Germinal center (tissue), 1 donor: Measurements from ENCODE around the gene TPP2.

Source experiments
- DNase-seq: peaks from one replicate; pipeline ENCODE4 v3.0.0; 2012; ENCODE audit warnings: mixed read lengths, low spot score

Gene TPP2

DNA sequence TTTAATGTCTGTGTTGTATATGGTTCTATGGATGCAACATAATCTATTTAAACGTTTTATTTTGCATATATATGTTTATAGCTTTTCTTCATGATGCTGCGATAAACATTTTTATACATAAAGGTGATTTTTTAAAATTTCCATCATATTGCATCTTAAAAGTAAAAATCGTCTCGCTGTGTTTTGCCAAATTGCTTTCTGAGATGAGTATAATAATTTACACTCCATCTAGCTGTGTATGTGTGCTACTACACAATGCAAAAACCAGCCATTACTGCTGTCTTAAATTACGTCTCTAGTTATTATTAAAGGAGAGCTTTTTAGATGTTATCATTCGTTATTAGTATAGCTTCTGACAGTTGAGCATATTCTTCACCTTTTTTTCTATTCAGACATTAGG, 60.8 kb downstream of the TPP2 start:
- no peak for DNase-seq

DNA sequence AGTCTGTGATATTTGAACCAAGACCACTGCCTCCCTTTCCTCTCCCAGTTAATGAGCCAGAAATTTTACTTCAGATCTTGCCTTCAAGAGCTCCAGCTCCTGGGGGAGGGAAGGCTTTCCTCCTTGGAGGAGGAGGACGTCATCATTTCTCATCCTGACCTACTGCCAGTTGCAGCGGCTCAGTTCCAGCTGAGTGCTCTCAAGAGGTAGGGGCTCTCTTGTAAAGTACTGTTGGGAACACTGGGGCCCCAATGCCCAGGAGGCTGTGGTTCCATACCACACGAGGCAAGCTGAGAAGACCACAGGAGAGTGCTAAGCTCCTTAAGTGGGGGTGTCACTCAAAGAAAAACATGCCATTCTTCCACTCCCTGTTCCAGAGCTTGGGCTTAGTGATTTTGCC, 61.9 kb downstream of the TPP2 start:
- DNase-seq, result no peak

GRCh38 chr13:102659168-102659713, 62.5 kb downstream of the TPP2 start:
- DNase-seq, result no peak

GRCh38 chr13:102667023-102667422, 70.2 kb downstream of the TPP2 start:
- DNase-seq, result no peak

- DNase-seq, result no peak
These were observed 71.1 kb downstream of the TPP2 start for GRCh38 chr13:102667911-102668310.

GRCh38 chr13:102670130-102670529, 73.3 kb downstream of the TPP2 start:
- no peak for DNase-seq

- no peak for DNase-seq
These were observed 78.3 kb downstream of the TPP2 start for GRCh38 chr13:102675115-102675514.

DNA sequence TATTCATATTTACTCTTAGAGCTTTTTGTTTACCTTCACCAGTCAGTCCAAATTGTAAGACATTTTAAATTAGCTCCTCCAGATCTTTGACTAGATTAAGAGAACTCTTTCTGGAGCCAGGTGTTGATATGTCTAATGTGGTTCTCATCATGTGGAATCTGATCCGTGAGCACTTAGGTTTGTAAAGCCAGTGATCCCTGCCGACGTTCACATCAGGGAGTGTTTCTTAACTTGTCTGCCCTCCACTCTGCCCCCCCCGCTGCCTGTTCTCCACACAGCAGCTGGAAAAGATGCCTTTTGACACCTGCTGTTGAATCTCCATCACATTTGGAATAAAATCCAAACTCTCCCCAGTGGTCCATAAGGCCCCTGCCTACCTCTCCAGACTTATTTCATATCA, 80.3 kb downstream of the TPP2 start:
- no peak for DNase-seq

GRCh38 chr13:102678339-102679107, 81.7 kb downstream of the TPP2 start:
- no peak for DNase-seq

GRCh38 chr13:102679449-102680132, 82.8 kb downstream of the TPP2 start:
- no peak for DNase-seq

GRCh38 chr13:102680133-102680717, 83.4 kb downstream of the TPP2 start:
- DNase-seq, result no peak

GRCh38 chr13:102680842-102681740, 84.3 kb downstream of the TPP2 start:
- DNase-seq, result no peak

DNA sequence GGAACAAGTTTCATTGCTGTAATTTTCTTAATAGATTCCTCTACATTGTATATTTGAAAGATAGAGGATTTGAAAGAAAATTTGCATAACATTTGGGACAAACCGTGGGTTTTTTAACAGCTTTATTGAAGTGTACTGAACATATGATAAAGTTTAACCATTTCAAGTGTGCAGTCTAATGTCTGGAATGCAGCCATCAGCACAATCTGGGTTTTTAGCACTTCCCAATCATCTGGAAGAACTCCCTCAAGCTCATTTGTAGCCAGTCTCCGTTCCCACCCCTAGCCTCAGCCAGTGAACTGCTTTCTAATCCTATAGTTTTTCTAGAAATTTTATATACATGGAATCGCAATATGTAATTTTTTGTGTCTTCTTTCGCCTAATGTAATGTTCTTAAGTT, 85.4 kb downstream of the TPP2 start:
- no peak for DNase-seq

DNA sequence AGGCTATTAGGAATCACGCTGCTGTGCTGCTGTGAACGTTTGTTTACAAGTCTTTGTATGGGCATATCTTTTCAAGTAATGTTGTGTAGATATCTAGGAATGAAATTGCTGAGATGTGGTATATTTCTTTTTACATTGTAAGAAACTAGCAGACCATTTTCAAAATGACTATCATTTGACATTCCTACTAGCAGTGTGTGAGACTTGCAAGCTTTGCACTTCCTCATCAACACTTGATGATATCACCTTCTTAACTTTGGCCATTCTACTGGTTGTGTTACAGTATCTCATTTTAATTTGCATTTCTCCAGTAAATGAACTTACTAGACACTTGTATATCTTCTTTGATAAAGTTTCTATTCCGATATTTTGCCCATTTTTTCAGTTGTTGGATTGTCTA, 85.9 kb downstream of the TPP2 start:
- no peak for DNase-seq

GRCh38 chr13:102683637-102684036, 86.9 kb downstream of the TPP2 start:
- no peak for DNase-seq

DNA sequence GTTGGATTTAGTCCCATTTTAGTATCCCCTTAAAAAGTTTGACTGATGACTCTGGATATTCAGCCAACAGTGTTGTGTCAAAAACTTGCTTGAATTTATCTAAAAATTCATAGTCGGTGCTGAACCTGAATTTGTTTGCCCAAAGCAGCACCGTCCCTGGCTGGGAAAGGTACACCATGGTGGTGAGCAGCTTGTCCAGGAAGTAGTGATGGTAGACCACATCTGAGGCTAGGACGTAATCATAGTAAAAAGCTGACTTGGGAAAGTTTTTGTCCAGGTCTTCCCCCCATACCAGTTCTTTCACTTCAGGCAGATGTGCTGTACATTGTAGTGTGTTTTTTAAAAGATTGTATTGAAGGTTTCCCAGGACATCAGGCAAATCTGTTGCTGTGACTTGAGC, 89.2 kb downstream of the TPP2 start:
- DNase-seq, result no peak

DNA sequence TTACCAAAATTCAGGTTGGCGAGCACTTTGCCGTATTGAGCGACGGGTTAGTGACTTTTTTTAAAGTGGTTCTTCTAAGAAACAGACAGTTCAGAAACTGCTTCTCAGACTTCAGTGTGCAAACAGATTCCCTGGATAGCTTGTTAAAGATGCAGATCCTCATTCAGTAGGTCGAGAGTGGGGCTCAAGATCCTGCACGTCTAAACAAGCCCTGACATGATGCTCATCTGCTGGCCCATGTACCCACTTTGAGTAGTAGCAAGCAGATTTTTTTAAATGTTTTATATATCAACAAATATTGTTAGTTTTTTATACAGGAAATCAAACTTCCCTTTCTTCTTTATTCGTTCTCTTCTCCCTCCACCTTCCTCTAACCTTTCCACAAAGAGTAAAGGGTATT, 90.7 kb downstream of the TPP2 start:
- DNase-seq, result no peak

GRCh38 chr13:102688306-102688973, 91.7 kb downstream of the TPP2 start:
- no peak for DNase-seq

DNA sequence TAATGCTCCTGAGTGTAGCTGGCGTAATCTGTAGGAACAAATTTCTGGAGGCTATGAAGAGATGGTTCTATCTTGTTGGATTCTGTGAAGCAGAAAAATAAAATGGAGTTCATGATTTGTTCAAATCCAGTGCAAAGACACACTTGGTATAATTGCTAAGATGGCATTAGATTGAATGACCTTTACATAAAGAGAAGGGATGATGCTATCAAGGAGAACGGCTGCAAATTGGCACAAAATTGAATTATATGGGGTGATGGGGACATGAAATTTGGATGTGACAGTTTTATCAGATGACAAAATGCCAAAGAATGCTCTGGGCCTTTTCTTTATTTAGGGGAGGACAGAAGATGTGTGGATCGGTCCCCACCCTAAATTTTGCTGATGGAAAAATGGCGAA, 94.1 kb downstream of the TPP2 start:
- DNase-seq, result no peak

- no peak for DNase-seq
These were observed 95.7 kb downstream of the TPP2 start for GRCh38 chr13:102692491-102692826.

DNA sequence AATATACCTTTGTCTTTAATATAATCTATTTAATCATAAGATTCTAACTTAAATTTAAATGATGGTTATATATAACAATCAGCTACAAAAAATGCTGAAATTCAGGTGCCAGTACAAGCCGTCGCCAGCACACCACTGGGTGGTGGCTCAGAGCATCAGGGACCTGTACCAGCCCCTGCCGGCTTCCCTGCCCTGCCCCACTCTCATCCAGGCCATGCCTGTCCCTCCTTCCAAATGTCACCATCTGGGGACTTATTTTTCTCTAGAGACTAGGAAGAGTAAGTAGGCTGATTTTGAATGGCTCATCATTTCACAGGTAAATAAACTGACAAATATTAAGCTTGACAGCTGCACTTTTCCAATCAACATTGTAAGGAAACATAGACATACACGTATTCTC, 96.5 kb downstream of the TPP2 start:
- no peak for DNase-seq

- no peak for DNase-seq
These were observed 97.0 kb downstream of the TPP2 start for GRCh38 chr13:102693776-102694175.
